Chondrocyte (in vitro differentiated cells): ENCODE data around the gene TMEM88. TPM values are rescaled to one million over a fixed set of nuclear protein-coding genes. Genes with fewer than 3 reads are reported as not detected.

ENCODE experiments used
- DNase-seq: peaks from one replicate; pipeline ENCODE4 v3.0.0; 2021; ENCODE audit warnings: mixed read lengths, low spot score
- H3K27ac Mint-ChIP-seq: one replicate; pipeline ENCODE4 v1.8.0; 2021; ENCODE audit warnings: mild to moderate bottlenecking, moderate library complexity, mixed read lengths; ENCODE audit not compliant: unreplicated experiment
- H3K27me3 Mint-ChIP-seq: 2 replicates; pipeline ENCODE4 v1.8.0; 2021; ENCODE audit warnings: low read depth, mixed read lengths
- H3K36me3 Mint-ChIP-seq: 2 replicates; pipeline ENCODE4 v1.8.0; 2021; ENCODE audit warnings: low read depth, mixed read lengths
- H3K4me1 Mint-ChIP-seq: 2 replicates; pipeline ENCODE4 v1.8.0; 2021; ENCODE audit warnings: low read depth, mild to moderate bottlenecking, mixed read lengths
- H3K4me3 Mint-ChIP-seq: one replicate; pipeline ENCODE4 v1.8.0; 2021; ENCODE audit warnings: mild to moderate bottlenecking, moderate library complexity, mixed read lengths; ENCODE audit not compliant: unreplicated experiment
- H3K9me3 Mint-ChIP-seq: 2 replicates; pipeline ENCODE4 v1.8.0; 2021; ENCODE audit warnings: low read depth, mixed read lengths
- CTCF ChIP-seq: fragments of 200-600 bp; sonication (generic); IDR thresholded peaks from 2 replicates; pipeline ENCODE4 v1.5.0; 2021; ENCODE audit warnings: antibody characterized with exemption, mild to moderate bottlenecking, moderate library complexity
- total RNA-seq: library from RNA; stranded (reverse); gene quantifications from 3 replicates; pipeline ENCODE4 v1.2.1, GENCODE V29; 2021

The TMEM88 gene
- total RNA-seq, 1 donor from 2014 or later = 1.9 TPM

- no peaks in the 10 kb centered on the region for H3K27me3 Mint-ChIP-seq
- no peaks in the 10 kb centered on the region for H3K9me3 Mint-ChIP-seq
- peaks cover 24% of the 10 kb centered on the region for H3K4me1 Mint-ChIP-seq
- no peak for TF ChIP-seq CTCF
- H3K4me3 Mint-ChIP-seq = peak overlapping the region; percentile 98
- peaks cover 8% of the 10 kb centered on the region for H3K36me3 Mint-ChIP-seq
- DNase-seq = no peak
- H3K27ac Mint-ChIP-seq = peak overlapping the region; percentile 99
Measured at GRCh38 chr17:7845359-7846062, 9.4 kb upstream of the TMEM88 start.

GRCh38 chr17:7846063-7846735, 8.7 kb upstream of the TMEM88 start:
- H3K36me3 Mint-ChIP-seq = peaks cover 11% of the 10 kb centered on the region
- H3K4me3 Mint-ChIP-seq = no peak overlapping the region
- no peak overlapping the region for H3K27ac Mint-ChIP-seq

GRCh38 chr17:7846765-7847661, 7.9 kb upstream of the TMEM88 start:
- Mint-ChIP-seq H3K4me1 (peaks cover 19% of the 10 kb centered on the region), H3K36me3 (peaks cover 14% of the 10 kb centered on the region), H3K4me3 (no peak overlapping the region)

More at GRCh38 chr17:7846063-7846735, 8.7 kb upstream of the TMEM88 start:
- Mint-ChIP-seq H3K9me3 (no peaks in the 10 kb centered on the region), H3K27me3 (no peaks in the 10 kb centered on the region), H3K4me1 (peaks cover 17% of the 10 kb centered on the region)
- no peak for DNase-seq
- no peak for TF ChIP-seq CTCF

GRCh38 chr17:7848131-7848579, 6.7 kb upstream of the TMEM88 start:
- H3K27me3 Mint-ChIP-seq = no peaks in the 10 kb centered on the region
- no peak for DNase-seq
- no peaks in the 10 kb centered on the region for H3K9me3 Mint-ChIP-seq
- no peak overlapping the region for H3K4me3 Mint-ChIP-seq
- peaks cover 13% of the 10 kb centered on the region for H3K4me1 Mint-ChIP-seq
- no peak for TF ChIP-seq CTCF
- peaks cover 16% of the 10 kb centered on the region for H3K36me3 Mint-ChIP-seq
- no peak overlapping the region for H3K27ac Mint-ChIP-seq

More at GRCh38 chr17:7846765-7847661, 7.9 kb upstream of the TMEM88 start:
- Mint-ChIP-seq H3K27ac (peak overlapping the region; percentile 36), H3K9me3 (no peaks in the 10 kb centered on the region), H3K27me3 (no peaks in the 10 kb centered on the region)
- no peak for DNase-seq
- no peak for TF ChIP-seq CTCF

GRCh38 chr17:7848739-7849129, 6.1 kb upstream of the TMEM88 start:
- H3K27ac Mint-ChIP-seq = no peak overlapping the region
- no peaks in the 10 kb centered on the region for H3K9me3 Mint-ChIP-seq
- TF ChIP-seq CTCF = no peak
- no peak overlapping the region for H3K4me3 Mint-ChIP-seq
- H3K4me1 Mint-ChIP-seq = peaks cover 11% of the 10 kb centered on the region
- no peak for DNase-seq
- H3K27me3 Mint-ChIP-seq = no peaks in the 10 kb centered on the region
- peaks cover 16% of the 10 kb centered on the region for H3K36me3 Mint-ChIP-seq
